A549 (cell line): ENCODE measurements around the gene SVIL. TPM values are rescaled to one million over a fixed set of nuclear protein-coding genes. Genes with fewer than 3 reads are reported as not detected.

ENCODE experiments used
- ATAC-seq, 2 experiments: fragments of 200-7000 bp in 1 of 2; fragments of >200 bp in 1 of 2; cut with Nextera tagmentation in 1 of 2; cut with Tn5 transposase in 1 of 2; 3 replicates each; pipeline versions ENCODE4 v1.8.0 to v1.9.1; 2018 to 2020; ENCODE audit warnings: mild to moderate bottlenecking in 1 of 2, moderate library complexity in 1 of 2
- CTCF ChIA-PET: fragments of 300-600 bp; sonication (Branson Sonifier 250); formaldehyde crosslinking; extraction: SDS; loops from one replicate; lab custom pipeline; 2021; ENCODE audit warnings: antibody characterized with exemption, inconsistent platforms; lab: Yijun Ruan, JAX
- POLR2A ChIA-PET: fragments of 350-600 bp; formaldehyde crosslinking; extraction: SDS; loops from one replicate; lab custom pipeline; 2021; ENCODE audit warnings: antibody characterized with exemption, inconsistent platforms; lab: Yijun Ruan, JAX
- DNase-seq, 2 experiments: peaks; one replicate each; pipeline versions ENCODE4 v3.0.0 to v3.0.0-alpha.2; 2011 to 2016; ENCODE audit warnings: low read depth in 1 of 2, low spot score in 1 of 2
- FAIRE-seq: peaks from 2 replicates; lab custom pipeline; 2011; peaks lifted over from hg19 to GRCh38; lab: Jason Lieb, UNC
- H3K27ac ChIP-seq, 2 experiments: fragments of >200 bp; sonication (Bioruptor Twin); formaldehyde crosslinking; 3 replicates each; pipeline ENCODE4 v1.5.1; 2016 to 2017
- H3K4me1 ChIP-seq: fragments of >200 bp; sonication (Bioruptor Twin); formaldehyde crosslinking; 3 replicates; pipeline ENCODE4 v1.6.1; 2016
- H3K4me2 ChIP-seq: fragments of >200 bp; sonication (Bioruptor Twin); formaldehyde crosslinking; 3 replicates; pipeline ENCODE4 v1.6.1; 2016
- H3K4me3 ChIP-seq: fragments of >200 bp; sonication (Bioruptor Twin); formaldehyde crosslinking; 3 replicates; pipeline ENCODE4 v1.5.1; 2016
- H3K9me3 ChIP-seq: fragments of >200 bp; sonication (Bioruptor Twin); formaldehyde crosslinking; 3 replicates; pipeline ENCODE4 v1.6.1; 2016
- CBX8 ChIP-seq: fragments of 200-600 bp; sonication (generic); IDR thresholded peaks from 2 replicates; pipeline ENCODE4 v1.6.1; 2016
- CHD2 ChIP-seq: fragments of 150-350 bp; IDR thresholded peaks from 2 replicates; pipeline ENCODE4 v1.6.1; 2014; ENCODE audit warnings: low read length; ENCODE audit not compliant: partially characterized antibody
- E2F6 ChIP-seq: IDR thresholded peaks from 2 replicates; pipeline ENCODE4 v1.6.1; 2012; ENCODE audit warnings: low read depth, borderline replicate concordance
- FOSL2 ChIP-seq, 2 experiments: fragments of 450-650 bp in 1 of 2; fragments of >200 bp in 1 of 2; sonication (Bioruptor Twin) in 1 of 2; formaldehyde crosslinking; IDR thresholded peaks; 2 replicates each; pipeline versions ENCODE4 v1.5.0 to v1.6.1; 2016 to 2020; ENCODE audit warnings: mild to moderate bottlenecking in 1 of 2, moderate library complexity in 1 of 2
- HDAC2 ChIP-seq: fragments of 200-600 bp; sonication (generic); IDR thresholded peaks from 2 replicates; pipeline ENCODE4 v1.6.1; 2016
- HES2 ChIP-seq: fragments of >200 bp; sonication (Bioruptor Twin); formaldehyde crosslinking; IDR thresholded peaks from 2 replicates; pipeline ENCODE4 v1.6.1; 2016
- HEYL ChIP-seq: fragments of 250-450 bp; sonication (Bioruptor Pico); IDR thresholded peaks from 2 replicates; pipeline ENCODE4 v1.8.0; 2021; ENCODE audit warnings: mild to moderate bottlenecking, moderate library complexity
- HOXB13 ChIP-seq: fragments of 250-450 bp; sonication (Bioruptor Pico); IDR thresholded peaks from 2 replicates; pipeline ENCODE4 v1.5.0; 2020; ENCODE audit warnings: low read depth, mild to moderate bottlenecking, moderate library complexity
- JUNB ChIP-seq: fragments of >200 bp; sonication (Bioruptor Twin); formaldehyde crosslinking; IDR thresholded peaks from 2 replicates; pipeline ENCODE4 v1.6.1; 2016
- KDM1A ChIP-seq: fragments of 200-600 bp; sonication (generic); IDR thresholded peaks from 2 replicates; pipeline ENCODE4 v1.6.1; 2016; ENCODE audit warnings: low read depth, mild to moderate bottlenecking
- KDM5A ChIP-seq: fragments of 200-600 bp; sonication (generic); IDR thresholded peaks from 2 replicates; pipeline ENCODE4 v1.6.1; 2016; ENCODE audit warnings: antibody characterized with exemption, mild to moderate bottlenecking
- MAZ ChIP-seq: fragments of 150-350 bp; IDR thresholded peaks from 2 replicates; pipeline ENCODE4 v1.6.1; 2014; ENCODE audit warnings: antibody characterized with exemption, low read depth, low read length, borderline replicate concordance
- MYC ChIP-seq: IDR thresholded peaks from 2 replicates; pipeline ENCODE4 v1.6.1; 2012; ENCODE audit warnings: mild to moderate bottlenecking, inconsistent platforms, low read length, improper control_type of control experiment, borderline replicate concordance
- NFE2L2 ChIP-seq: fragments of 150-350 bp; conservative IDR thresholded peaks from 2 replicates; pipeline ENCODE4 v1.6.1; 2014; ENCODE audit warnings: low read length
- PHF8 ChIP-seq: fragments of 200-600 bp; sonication (generic); IDR thresholded peaks from 2 replicates; pipeline ENCODE4 v1.6.1; 2016; ENCODE audit warnings: low read depth, mild to moderate bottlenecking, antibody characterized with exemption, moderate library complexity, borderline replicate concordance
- POLR2A ChIP-seq: IDR thresholded peaks from 2 replicates; pipeline ENCODE4 v1.6.1; 2012; ENCODE audit warnings: mild to moderate bottlenecking, low read length
- RAD21 ChIP-seq, 2 experiments: fragments of >200 bp in 1 of 2; sonication (Bioruptor Twin) in 1 of 2; formaldehyde crosslinking in 1 of 2; IDR thresholded peaks in 1 of 2; conservative IDR thresholded peaks in 1 of 2; 2 replicates in 1 of 2; 3 replicates in 1 of 2; pipeline ENCODE4 v1.6.1; 2012 to 2018; ENCODE audit warnings: inconsistent platforms in 1 of 2
- RARB ChIP-seq: fragments of 250-450 bp; sonication (Bioruptor Pico); IDR thresholded peaks from 2 replicates; pipeline ENCODE4 v1.8.0; 2021; ENCODE audit warnings: mild to moderate bottlenecking, moderate library complexity
- RFX5 ChIP-seq: fragments of 450-650 bp; IDR thresholded peaks from 2 replicates; pipeline ENCODE4 v1.7.1; 2014; ENCODE audit warnings: antibody characterized with exemption, mild to moderate bottlenecking, moderate library complexity
- RNF2 ChIP-seq: fragments of 200-600 bp; sonication (generic); IDR thresholded peaks from 2 replicates; pipeline ENCODE4 v1.6.1; 2016; ENCODE audit warnings: low read depth, mild to moderate bottlenecking, antibody characterized with exemption, moderate library complexity, borderline replicate concordance
- SMC3 ChIP-seq: fragments of >200 bp; sonication (Bioruptor Twin); formaldehyde crosslinking; IDR thresholded peaks from 3 replicates; pipeline ENCODE4 v1.6.1; 2018; ENCODE audit warnings: inconsistent platforms
- TFCP2L1 ChIP-seq: fragments of 250-450 bp; sonication (Bioruptor Pico); IDR thresholded peaks from 2 replicates; pipeline ENCODE4 v1.5.0; 2021; ENCODE audit warnings: mild to moderate bottlenecking
- WGBS: methylation state at CpG from one replicate; pipeline ENCODE4 v1.1.6; 2017; ENCODE audit errors: missing lambda C conversion rate; 5-methylcytosine and 5-hydroxymethylcytosine counted together
- polyA plus RNA-seq, 4 experiments: library from polyadenylated mRNA; depleted of rRNA in 3 of 4; stranded (reverse); fragments of >200 nt; fragmentation: RNase III in 1 of 4; extraction: RNeasy Plus Mini Kit Qiagen cat#74134 plus additional on column Dnase treatment in 1 of 4; gene quantifications; 2 replicates in 3 of 4; 3 replicates in 1 of 4; pipeline ENCODE4 v1.2.3, GENCODE V29; 2011 to 2017
- TF ChIP-seq, protein P1 (sequence below): fragments of >200 bp; sonication (Bioruptor Twin); formaldehyde crosslinking; IDR thresholded peaks from 3 replicates; pipeline ENCODE4 v1.5.1; 2016
- TF ChIP-seq, protein P2 (sequence below): fragments of 200-600 bp; sonication (generic); IDR thresholded peaks from 2 replicates; pipeline ENCODE4 v1.6.1; 2016; ENCODE audit warnings: antibody characterized with exemption, mild to moderate bottlenecking, moderate library complexity
- TF ChIP-seq, protein P3 (sequence below): fragments of 450-650 bp; IDR thresholded peaks from 2 replicates; pipeline ENCODE4 v1.6.1; 2014; ENCODE audit warnings: antibody characterized with exemption

The SVIL gene
- polyA plus RNA-seq, 2 of the 4 experiments (the other 2 are of a cell fraction) = 12.0 to 20.4 TPM

DNA sequence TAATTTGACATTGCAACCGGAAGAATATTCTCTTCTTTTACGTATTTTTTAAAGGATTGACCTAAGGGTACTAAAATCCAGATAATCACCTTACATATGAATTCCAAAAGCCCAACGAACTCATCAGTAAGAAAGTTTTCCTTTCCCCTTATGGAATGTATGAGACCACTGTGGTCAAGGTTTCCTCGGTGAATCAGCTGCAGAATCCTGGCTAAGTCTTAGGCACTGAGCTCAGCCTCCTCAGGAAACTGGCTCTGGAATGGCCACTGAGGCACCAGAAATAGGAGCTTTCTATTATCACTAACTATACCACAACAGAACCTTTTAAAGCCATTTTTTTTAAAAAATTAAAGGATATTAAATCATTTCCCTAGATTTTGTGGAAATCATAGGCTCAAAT, 21.0 kb downstream of the SVIL start:
- Histone ChIP-seq H3K27ac (no peak overlapping the region), H3K4me3 (no peak overlapping the region), H3K9me3 (no peaks in the 10 kb centered on the region), H3K4me2 (no peak overlapping the region), H3K4me1 (peaks cover 8% of the 10 kb centered on the region)
- TF ChIP-seq HOXB13 (CRISPR knock-in tag) (no peak), RFX5 (no peak), SMC3 (no peak), RAD21 (conservative IDR thresholded peaks at IDR 0.05 in 1 of 2, IDR thresholded peaks at IDR 0.05 in 1 of 2) (no peak), NFE2L2 (no peak), CBX8 (no peak), KDM5A (no peak), HES2 (no peak), HDAC2 (no peak), RARB (CRISPR knock-in tag) (no peak), CHD2 (no peak), POLR2A (no peak), E2F6 (no peak), FOSL2 (IDR thresholded peaks at IDR 0.05) (no peak), FOSL2 (CRISPR knock-in tag; IDR thresholded peaks at IDR 0.05) (no peak), MYC (no peak)
- TF ChIP-seq, protein P1, sequence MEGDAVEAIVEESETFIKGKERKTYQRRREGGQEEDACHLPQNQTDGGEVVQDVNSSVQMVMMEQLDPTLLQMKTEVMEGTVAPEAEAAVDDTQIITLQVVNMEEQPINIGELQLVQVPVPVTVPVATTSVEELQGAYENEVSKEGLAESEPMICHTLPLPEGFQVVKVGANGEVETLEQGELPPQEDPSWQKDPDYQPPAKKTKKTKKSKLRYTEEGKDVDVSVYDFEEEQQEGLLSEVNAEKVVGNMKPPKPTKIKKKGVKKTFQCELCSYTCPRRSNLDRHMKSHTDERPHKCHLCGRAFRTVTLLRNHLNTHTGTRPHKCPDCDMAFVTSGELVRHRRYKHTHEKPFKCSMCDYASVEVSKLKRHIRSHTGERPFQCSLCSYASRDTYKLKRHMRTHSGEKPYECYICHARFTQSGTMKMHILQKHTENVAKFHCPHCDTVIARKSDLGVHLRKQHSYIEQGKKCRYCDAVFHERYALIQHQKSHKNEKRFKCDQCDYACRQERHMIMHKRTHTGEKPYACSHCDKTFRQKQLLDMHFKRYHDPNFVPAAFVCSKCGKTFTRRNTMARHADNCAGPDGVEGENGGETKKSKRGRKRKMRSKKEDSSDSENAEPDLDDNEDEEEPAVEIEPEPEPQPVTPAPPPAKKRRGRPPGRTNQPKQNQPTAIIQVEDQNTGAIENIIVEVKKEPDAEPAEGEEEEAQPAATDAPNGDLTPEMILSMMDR = no peak
- TF ChIP-seq, protein P2, sequence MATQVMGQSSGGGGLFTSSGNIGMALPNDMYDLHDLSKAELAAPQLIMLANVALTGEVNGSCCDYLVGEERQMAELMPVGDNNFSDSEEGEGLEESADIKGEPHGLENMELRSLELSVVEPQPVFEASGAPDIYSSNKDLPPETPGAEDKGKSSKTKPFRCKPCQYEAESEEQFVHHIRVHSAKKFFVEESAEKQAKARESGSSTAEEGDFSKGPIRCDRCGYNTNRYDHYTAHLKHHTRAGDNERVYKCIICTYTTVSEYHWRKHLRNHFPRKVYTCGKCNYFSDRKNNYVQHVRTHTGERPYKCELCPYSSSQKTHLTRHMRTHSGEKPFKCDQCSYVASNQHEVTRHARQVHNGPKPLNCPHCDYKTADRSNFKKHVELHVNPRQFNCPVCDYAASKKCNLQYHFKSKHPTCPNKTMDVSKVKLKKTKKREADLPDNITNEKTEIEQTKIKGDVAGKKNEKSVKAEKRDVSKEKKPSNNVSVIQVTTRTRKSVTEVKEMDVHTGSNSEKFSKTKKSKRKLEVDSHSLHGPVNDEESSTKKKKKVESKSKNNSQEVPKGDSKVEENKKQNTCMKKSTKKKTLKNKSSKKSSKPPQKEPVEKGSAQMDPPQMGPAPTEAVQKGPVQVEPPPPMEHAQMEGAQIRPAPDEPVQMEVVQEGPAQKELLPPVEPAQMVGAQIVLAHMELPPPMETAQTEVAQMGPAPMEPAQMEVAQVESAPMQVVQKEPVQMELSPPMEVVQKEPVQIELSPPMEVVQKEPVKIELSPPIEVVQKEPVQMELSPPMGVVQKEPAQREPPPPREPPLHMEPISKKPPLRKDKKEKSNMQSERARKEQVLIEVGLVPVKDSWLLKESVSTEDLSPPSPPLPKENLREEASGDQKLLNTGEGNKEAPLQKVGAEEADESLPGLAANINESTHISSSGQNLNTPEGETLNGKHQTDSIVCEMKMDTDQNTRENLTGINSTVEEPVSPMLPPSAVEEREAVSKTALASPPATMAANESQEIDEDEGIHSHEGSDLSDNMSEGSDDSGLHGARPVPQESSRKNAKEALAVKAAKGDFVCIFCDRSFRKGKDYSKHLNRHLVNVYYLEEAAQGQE = no peak
- TF ChIP-seq, protein P3, sequence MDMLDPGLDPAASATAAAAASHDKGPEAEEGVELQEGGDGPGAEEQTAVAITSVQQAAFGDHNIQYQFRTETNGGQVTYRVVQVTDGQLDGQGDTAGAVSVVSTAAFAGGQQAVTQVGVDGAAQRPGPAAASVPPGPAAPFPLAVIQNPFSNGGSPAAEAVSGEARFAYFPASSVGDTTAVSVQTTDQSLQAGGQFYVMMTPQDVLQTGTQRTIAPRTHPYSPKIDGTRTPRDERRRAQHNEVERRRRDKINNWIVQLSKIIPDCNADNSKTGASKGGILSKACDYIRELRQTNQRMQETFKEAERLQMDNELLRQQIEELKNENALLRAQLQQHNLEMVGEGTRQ = no peak
- WGBS = 93% methylated on average over 4 of the region's 4 CpGs
- no peak for ATAC-seq
- ChIA-PET CTCF (interaction anchor here (0.5 to 2.8 kb wide), 2 partner anchors 23 to 75 kb away, joined by 3 to 13 read pairs; no protein-coding TSS in a partner anchor), POLR2A (no interaction called here)
- no peak for DNase-seq
- no peak for FAIRE-seq

GRCh38 chr10:29613196-29613595, 21.6 kb downstream of the SVIL start:
- TF ChIP-seq TFCP2L1 = no peak
- TF ChIP-seq NFE2L2 = no peak
- no peak for TF ChIP-seq RNF2
- no peak for TF ChIP-seq JUNB
- no peak for TF ChIP-seq HEYL (CRISPR knock-in tag)
- TF ChIP-seq, protein P3 = no peak
- no peak for TF ChIP-seq PHF8
- no peak for TF ChIP-seq MAZ
- no peak for TF ChIP-seq KDM1A
- TF ChIP-seq, all 56 proteins: peak for 0
- FAIRE-seq (no peak), DNase-seq (no peak), ATAC-seq (no peak)
- no peaks in the 10 kb centered on the region for H3K9me3 ChIP-seq
- H3K4me1 ChIP-seq = peaks cover 2% of the 10 kb centered on the region
- no peak overlapping the region for H3K4me2 ChIP-seq
- 96% methylated on average over 6 of the region's 6 CpGs for WGBS
- ChIA-PET CTCF (interaction anchor here (0.5 to 2.8 kb wide), 3 partner anchors 10 to 75 kb away, joined by 3 to 13 read pairs (median 3); no protein-coding TSS in a partner anchor), POLR2A (no interaction called here)
- H3K4me3 ChIP-seq = no peak overlapping the region
- H3K27ac ChIP-seq = no peak overlapping the region
